HG02623 (cell line): Measurements from ENCODE around the gene RALGAPA2.

Experiments used
- ATAC-seq: cut with Tn5 transposase; IDR thresholded peaks from one replicate; pipeline ENCODE4 v1.9.1; 2021; ENCODE audit warnings: moderate library complexity; ENCODE audit not compliant: unreplicated experiment

RALGAPA2 gene

DNA sequence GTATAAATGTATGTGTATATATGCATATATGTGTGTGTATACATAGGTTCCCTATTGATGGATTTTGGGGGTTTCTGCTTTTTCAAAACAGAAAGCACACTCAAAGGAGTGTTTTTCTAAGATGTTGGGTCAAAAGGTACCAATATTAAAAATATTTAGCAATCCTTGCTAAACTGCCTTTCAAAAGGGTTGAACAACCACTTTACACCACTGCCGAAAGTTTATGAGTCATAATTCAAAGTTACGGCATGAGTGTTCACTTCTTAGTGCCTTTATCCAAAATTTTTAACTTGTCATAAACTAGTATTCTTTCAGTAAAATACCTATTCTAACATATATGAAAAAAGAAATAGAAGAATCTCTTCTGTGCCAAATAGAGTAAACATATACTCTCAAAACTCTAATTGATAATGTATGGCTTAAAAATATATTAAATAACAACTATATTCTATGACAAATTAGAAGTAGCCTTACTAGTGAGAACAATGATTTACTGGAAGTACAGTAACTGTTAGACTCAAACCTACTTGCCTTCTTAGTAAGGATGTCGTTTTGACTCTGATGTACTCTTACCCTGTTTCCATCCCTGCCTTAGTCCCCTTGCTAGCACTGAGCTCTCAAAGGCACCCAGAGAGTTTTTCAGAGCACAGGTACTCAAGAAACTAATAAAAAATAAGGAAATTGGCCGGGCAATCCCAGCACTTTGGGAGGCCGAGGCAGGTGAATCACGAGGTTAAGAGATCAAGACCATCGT lies 208.5 kb downstream of the RALGAPA2 start:
- ATAC-seq, result no peak

DNA sequence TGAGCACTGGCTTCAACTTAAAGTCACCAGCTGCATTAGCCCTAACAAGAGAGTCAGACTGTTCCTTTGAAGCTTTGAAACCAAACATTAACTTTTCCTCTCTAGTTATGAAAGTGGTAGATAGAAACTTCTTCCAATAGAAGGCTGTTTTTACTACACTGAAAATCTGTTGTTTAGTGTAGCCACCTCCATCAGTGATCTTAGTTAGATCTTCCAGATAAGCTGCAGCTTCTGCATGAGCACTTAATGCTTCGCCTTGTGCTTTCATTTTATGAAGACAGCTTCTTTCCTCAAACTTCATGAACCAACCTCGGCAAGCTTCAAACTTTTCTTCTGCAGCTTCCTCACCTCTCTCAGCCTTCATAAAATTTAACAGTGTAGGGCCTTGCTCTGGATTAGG lies 211.3 kb downstream of the RALGAPA2 start:
- no peak for ATAC-seq

DNA sequence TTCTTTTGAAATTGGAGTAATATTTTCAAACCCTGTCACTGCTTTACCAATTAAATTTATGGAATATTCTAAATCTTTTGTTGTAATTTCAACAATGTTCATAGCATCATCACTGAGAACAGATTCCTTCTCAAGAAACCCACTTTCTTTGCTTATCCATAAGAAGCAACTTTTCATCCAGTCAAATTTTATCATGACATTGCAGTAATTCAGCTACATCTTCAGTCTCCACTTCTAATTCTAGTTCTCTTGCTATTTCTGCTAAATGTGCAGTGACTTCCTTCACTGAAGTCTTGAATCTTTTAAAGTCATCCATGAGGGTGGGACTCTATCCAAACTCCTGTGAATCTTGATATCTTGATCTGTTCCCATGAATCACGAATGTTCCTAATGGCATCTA lies 212.1 kb downstream of the RALGAPA2 start:
- ATAC-seq, result no peak

DNA sequence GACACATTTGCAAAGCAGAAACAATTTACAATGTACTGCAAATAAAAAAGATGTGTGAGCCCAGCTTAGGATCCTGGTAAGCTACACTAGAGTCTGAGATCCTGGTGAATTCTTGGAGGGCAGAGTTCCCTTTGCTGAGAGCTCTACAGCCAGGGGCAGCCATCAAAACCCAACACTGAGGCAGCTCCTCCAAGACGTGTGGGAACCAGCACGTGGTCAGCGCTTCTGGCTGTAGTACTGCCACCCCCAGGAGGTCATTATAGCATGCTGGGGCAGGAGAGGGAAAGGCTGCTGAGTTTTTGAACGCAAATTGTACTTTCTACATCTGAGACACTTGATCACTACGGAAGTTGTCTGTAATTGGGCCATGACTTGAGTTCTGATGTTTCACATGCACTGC lies 213.0 kb downstream of the RALGAPA2 start:
- ATAC-seq, result no peak

DNA sequence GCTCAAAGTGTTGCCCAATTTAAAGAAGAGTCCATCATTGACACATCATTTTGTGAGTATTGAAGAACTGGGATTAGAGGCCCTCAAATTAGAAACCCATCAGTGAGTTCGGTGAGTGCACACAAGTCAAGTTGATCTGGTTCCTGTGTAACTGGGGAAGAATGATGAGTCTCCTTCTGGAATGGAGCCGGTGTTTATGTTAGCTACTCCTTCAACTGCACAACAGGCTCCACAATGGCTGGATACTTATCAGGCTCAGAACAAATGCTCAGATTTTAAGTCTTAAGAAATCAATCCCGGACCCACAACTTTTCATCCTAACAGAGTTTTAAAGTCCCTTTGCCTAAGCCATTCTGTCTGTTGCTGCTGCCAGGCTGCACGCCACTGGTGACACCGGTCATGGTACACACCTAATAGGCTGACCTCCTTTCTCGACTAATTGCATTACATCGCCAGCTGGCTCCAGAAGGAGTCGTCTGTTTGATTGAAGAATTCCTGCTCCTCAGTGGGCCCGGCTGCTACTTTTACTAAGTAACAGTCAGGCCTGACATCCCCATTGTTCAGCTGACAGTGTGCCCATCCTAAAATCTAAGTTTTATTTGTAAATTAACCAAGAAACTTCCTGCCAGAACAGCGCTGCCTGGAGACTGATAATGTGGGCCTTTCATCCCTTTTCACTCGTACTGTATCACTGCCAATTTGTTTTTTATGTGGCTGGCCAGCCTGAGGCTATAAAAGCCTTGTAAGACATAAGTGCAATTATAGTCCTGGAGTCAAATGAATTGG lies 214.2 kb downstream of the RALGAPA2 start:
- ATAC-seq, result no peak

DNA sequence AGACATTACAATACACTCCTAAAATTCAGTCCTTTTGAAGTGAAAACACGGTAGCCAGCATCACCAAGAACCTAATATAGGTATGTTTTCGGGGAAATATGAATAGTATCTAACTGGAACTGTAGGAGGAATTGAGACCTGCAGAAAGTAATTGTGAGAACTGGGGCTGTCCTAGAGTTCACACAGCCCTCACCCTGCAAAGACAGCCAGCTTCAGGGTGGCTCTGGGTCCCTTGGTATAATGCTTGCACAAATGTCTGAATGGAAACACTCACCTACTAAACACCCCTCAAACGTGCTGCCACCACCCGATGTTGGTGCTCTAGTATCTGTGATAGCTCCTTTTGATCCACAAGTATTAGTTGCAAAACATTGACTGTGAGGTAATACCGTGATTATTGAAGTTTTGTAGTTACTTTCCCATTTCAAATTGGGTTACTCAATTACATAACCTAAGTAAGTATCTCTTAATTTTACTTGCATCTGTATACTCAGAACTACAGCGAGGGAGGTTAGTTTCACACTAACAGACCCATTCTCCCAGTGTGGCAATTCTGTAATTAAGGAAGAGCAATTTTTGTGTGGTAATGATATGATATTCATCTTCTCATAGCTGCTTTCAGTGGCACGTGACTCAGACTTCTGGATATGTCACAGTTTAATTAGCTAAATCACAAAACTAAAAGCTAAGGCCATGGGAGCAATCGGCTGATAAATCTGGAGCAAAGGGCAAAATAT lies 215.0 kb downstream of the RALGAPA2 start:
- ATAC-seq, result no peak

DNA sequence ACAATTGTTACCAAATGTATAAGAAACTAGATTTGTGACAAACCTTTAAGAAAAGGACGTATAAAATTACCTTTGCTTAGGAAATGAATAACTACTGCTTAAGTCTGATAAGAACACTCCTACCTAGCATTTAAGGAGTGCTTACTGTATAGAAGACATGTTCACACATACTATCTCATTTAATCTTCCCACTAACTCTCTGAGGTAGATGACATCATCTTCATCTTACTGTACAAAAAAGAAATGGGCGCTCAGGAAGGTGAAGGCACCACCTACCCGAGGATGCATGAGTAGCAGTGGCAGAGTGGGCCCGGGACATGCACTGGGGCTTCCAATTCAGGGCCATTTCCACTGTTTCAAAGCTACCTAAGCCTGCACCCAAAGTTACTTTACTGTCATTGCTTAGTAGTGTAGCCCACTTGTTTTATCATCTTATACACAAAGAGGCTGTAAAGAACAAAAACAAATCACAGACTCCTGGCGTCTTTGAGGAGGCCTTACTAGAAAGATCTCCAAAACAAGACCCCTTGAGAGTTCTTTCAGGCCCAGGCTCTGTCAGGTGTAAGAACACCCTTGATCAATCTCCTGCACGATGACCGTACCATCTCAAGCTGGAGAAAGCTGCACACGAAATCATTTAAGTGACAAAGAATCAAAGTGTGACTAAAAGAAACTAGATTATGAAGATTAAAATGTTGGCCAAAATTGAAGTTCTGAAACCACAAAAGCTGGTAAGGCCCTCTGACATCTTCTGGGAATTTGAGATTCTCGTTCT lies 216.5 kb downstream of the RALGAPA2 start:
- ATAC-seq, result no peak

DNA sequence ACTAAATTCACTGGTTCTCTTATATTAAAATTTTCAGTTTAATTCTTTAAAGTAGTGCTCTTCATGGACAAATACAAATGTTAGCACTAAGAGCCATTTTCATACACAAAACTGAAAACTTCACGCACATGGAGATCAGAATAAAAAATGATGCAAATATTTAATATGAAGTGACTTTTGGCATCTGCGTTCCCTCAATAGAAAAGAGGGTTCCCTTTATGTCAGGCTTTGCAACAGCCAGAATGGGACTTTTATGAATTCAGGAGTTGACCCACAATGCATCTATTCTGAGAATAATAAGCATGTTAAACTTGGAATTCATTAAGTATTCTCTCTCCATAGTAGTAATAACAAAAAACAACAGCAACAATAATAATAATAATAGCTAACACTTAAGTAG lies 218.7 kb downstream of the RALGAPA2 start:
- ATAC-seq, result no peak

DNA sequence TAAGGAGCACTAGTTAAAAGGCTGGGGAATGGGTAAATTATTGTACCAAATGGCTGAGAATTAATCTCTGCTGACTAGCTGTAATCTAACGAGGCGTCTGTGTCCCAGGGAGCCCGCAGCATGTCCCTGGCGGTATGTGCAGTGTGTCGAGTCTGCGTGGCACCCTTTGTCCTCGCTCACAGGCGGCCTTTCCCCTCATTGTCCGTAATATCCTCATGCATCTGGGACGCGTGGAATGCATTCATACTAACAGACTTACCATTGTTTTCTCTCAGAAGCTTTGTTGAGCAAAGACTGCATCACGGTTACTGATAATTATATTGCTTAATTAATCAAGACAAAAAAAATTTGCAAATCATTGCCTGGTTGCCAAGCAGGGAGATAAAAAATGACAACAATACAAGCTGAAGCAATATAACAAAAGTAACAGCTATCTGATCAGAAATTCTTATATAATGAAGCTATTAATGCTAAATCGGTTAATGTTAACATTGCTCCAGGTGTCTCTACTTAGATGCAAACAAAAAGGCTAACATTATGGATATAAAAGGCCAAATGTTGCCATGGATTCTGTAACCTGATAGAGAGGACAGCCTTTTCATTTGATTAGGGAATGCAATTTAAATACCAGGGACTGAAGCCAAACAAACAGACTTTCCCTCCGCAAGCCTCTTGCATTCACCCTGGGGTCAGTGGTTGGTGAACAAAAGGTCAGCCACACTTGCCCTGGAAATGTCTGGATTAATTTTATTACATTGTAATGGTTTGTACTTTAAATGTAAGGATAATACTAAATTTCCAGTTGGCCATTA lies 219.7 kb downstream of the RALGAPA2 start:
- no peak for ATAC-seq

DNA sequence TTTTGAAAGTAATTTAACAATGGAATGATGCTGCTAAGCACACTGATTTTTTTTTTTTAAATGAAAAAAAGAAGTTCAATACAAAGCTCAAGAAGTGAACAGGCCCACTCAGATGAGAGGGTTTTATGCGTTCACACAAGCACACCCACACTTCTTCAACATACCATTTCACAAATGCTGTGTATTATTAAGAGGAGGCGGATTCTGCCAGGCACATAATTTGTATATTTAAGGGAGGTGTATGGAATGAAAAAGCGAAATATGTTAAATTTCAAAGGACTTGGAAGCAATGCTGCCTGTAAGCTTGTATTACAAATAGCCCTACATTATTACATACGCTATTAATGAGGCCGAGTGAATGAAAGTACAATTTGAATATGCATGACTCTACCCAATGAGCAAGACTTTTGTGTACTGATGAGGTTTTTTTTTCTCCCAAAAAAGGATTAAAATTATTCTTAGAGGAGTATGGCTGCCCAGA lies 220.6 kb downstream of the RALGAPA2 start:
- ATAC-seq, result no peak

DNA sequence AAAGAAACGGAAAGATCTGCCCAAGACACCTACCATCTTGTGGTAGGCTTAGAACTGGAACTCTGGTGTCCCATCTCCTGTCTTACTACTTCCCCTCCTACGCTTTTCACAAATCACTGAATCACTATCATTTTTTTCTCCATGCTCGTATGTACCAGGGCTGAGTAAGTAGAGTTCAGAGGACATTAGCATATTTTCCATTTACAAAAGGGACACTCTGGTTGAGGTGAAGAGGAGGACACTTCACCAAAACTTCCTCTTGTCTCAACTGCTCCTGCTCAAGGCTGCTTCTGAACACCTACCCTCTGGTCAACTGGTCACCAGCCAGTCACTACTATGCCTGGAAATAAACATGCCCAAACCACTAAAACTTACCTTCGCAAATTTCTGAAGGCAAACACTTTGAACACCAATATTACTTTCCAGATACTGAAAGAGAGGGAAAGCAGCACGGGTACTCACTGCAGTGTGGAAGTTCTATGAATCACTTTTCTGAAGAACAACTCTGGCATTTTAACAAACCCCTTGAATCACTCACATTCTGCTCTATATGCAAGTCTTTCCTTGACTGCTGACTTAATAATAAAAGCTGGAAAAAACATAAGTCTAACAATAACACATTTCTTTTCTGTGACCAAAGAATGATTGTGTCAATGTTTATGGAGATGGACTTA lies 221.2 kb downstream of the RALGAPA2 start:
- no peak for ATAC-seq

DNA sequence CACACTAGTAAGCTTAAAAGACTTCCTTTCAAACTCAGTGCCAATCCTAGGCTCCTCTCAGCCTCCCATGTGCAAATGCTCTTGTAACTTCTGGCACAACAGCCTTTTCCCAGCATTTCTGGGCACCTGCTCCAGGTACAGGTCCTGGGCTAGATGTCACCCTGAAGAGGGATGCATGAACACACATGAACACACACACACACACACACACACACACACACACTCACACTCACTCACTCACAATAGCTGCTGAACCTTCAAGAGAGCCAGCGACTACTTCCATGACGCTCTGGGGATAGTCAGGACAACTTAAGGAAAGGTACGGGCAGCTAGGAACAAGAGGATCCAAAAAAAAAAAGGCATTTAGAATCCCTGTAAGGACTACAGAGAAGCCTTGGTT lies 221.8 kb downstream of the RALGAPA2 start:
- no peak for ATAC-seq

DNA sequence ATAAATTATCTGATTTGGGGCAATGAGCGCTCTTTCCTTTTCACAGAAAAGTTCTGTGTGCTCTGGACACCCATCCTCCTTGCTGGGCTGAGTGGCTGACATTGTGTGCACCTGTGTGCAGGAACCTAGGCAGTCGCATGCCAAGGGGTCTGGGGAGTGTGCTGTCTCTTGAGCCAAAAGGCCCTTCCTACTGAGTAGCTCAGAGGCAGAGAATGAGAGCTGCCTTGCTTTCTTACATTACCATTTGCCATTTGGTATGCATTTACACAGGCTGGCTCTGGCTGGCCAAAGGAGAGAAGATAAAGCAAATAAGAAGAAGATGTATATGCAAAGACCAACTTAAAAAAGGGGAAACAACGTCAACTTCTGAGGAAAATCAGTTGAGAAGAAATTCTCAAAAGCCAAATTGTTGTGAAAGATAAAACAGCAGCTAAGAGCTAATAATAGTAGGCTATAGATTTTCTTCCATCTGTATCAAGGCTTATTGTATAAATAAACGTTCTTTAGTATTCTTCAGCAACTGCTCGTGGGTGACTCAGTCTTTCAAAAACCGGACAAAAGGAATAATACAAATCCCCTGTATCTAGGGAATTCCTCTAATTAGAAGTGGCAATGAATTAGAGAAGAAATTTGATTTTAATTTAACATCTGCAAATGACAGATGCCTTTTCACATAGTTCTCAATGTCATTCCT lies 222.6 kb downstream of the RALGAPA2 start:
- no peak for ATAC-seq

DNA sequence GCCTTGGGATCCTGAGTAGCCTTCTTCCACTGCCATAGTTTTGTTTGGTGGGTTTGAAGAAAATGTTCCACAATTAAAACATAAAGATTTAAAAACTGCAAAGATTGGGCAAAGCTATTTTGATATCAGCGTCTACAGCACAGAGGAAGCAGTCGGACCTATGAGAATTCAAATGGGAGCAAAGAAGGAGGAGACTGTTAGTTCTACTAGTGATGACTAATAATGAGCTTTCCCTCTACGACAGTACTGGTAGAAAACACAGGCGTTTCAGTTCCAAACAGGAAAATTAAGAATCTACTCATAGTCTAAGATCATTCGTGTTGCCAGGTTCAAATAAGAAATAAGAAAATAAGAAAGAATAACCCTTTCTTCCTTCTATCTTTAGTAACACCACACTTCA lies 223.4 kb downstream of the RALGAPA2 start:
- peak; percentile 79 for ATAC-seq

DNA sequence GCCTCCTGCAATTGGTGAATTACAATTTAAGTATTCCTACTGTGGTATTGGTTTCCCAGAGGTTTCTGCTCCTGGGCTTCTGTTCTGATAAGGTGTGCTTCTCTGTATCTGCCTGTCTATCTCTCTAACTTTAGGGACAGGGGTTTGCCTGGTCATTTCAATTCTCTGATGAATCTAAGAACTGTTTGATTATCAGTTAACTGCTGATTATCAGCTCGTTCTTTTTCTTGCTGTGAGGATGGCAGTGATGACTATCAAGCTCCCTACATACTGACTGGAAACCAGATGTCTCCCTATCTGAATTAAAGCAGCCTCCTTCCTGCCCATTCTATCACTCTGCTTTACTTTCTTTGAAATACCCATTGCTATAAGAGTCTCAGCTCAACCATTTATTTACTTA lies 224.1 kb downstream of the RALGAPA2 start:
- ATAC-seq, result no peak

DNA sequence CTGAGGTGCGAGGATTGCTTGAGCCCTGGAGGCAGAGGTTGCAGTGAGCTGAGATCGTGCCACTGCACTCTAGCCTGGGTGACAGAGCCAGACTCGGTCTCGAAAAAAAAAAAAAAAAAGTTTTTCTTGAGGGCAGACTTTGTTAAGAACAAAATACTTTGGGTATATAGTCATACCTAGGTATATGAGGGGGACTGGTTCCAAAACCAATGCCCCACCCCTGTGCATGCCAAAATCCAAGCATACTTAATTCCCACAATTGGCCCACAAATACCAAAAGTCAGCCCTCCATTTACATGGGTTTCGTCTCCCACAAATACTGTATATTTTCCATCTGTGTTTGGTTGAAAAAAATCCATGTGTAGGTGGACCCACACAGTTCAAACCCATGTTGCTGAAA lies 224.6 kb downstream of the RALGAPA2 start:
- ATAC-seq, result no peak

DNA sequence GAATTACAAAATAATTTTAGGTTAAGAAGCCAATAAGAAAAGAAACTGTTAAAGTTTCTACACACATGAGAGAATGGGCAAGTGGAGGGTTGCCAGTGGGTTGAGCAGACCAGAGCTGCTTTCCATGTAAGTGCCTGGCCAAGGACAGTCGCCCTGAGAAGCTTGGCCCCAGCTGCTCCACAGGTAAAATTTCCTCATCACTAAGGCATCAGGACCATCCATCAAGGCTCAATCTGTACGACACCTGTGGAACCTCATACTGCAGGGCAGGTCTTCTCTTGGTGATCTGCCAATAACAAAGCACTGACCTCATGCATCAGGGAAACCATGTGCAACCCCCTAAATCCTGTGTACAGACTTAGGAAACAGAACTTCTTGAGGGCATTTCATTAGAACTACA lies 229.1 kb downstream of the RALGAPA2 start:
- no peak for ATAC-seq

DNA sequence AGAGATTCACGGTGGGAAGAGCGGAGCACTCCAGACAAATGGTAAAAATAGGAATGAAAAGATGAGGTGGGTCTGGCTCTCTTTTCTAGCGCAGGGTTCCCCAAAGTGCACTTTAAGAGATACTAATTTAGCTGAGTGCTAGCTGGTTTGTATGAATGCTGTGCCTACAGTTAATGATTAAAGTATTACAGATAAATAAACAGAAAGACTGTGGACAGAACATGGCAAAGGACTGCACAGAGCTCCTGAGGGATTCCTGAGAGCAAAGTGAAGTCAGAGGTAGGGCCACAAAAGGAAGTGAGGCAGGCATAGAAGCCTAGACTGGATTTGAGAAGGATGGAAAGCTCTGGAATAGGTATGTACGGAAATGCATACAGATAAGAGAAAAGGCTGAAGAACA lies 230.0 kb downstream of the RALGAPA2 start:
- ATAC-seq, result no peak

DNA sequence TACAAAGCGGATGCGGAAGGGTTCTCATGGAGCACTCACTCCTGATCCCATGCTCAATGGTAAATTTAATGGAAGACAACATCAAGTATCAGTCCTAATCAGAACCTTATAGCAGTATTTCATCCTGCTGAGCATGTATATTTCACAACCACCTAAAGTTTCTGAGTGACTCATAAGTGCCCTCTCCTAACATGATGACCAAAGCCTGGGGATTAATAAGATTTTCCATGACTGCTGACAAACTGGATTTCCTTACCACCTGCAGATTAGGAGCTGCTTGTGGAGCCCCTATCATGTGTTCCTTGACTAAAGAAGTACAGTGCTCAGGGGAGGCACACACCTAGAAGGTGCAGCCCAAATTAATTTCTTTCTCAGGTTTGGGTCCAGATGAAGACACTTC lies 231.8 kb downstream of the RALGAPA2 start:
- ATAC-seq, result no peak
